Testis (tissue), 2 donors: ENCODE data around the gene MPP4.

Source experiments
- POLR2A ChIP-seq: fragments of 450-650 bp; IDR thresholded peaks from one replicate; pipeline ENCODE4 v1.6.1; 2017; ENCODE audit warnings: antibody characterized with exemption, mild to moderate bottlenecking, moderate library complexity
- TF ChIP-seq, protein P1 (sequence below), 3 experiments: fragments of 450-650 bp in 2 of 3; fragments of 200-600 bp in 1 of 3; sonication (generic) in 1 of 3; IDR thresholded peaks; one replicate each; pipeline ENCODE4 v1.5.1; 2016 to 2019; ENCODE audit warnings: antibody characterized with exemption in 3 of 3, mild to moderate bottlenecking in 2 of 3, moderate library complexity in 1 of 3

DNA sequence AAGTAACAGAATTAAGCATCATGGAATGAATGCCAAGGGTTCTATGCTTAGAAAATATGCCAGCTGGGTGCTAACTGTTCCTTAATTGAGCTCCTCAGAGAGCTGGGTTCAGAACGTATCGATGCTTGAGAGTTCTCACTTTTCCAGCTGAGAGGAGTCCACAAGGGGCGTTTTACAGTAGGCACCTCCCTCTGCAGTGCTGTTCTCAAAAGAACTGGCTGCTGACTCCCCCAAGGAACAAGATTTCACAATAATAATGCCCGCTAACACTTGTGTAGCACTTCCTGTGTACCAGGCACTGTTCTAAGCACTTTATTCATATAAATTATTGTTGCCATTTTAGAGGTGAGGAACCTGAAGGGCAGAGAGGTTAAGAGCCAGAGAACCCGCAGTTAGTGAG lies 37.1 kb downstream of the MPP4 start:
- TF ChIP-seq, protein P1, sequence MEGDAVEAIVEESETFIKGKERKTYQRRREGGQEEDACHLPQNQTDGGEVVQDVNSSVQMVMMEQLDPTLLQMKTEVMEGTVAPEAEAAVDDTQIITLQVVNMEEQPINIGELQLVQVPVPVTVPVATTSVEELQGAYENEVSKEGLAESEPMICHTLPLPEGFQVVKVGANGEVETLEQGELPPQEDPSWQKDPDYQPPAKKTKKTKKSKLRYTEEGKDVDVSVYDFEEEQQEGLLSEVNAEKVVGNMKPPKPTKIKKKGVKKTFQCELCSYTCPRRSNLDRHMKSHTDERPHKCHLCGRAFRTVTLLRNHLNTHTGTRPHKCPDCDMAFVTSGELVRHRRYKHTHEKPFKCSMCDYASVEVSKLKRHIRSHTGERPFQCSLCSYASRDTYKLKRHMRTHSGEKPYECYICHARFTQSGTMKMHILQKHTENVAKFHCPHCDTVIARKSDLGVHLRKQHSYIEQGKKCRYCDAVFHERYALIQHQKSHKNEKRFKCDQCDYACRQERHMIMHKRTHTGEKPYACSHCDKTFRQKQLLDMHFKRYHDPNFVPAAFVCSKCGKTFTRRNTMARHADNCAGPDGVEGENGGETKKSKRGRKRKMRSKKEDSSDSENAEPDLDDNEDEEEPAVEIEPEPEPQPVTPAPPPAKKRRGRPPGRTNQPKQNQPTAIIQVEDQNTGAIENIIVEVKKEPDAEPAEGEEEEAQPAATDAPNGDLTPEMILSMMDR (IDR thresholded peaks at IDR 0.05): no peak
- no peak for TF ChIP-seq POLR2A
